ENCODE measurements around the gene PALB2.

Gene PALB2

GRCh38 chr16:23640931-23641765, at the start of gene PALB2, which contains the start of gene DCTN5:
Gene PALB2 (minus strand): TSS chr16:23641310. CDS start chr16:23641157, 153 bp downstream.
Gene DCTN5 (plus strand): TSS chr16:23641466. CDS start chr16:23641543, 77 bp downstream.
- peak; percentile 89 to 99 (median 94) for DNase-seq
- intact Hi-C loops (cut with DNase I), result loop anchor here (1.0 to 2.0 kb wide), 2 partner anchors 44 to 84 kb away; partner anchors contain the start of genes EARS2, NDUFAB1 and UBFD1

- DNase-seq, result no peak
- intact Hi-C loops (cut with DNase I), result no loop called here
These were observed 48.5 kb upstream of the PALB2 start for GRCh38 chr16:23689442-23690187.

GRCh38 chr16:23687034-23687808, 46.1 kb upstream of the PALB2 start:
- intact Hi-C loops (cut with DNase I), result no loop called here

GRCh38 chr16:23683487-23683886, 42.4 kb upstream of the PALB2 start:
- no peak for DNase-seq
- intact Hi-C loops (cut with DNase I), result no loop called here

More at GRCh38 chr16:23687034-23687808, 46.1 kb upstream of the PALB2 start:
- no peak for DNase-seq

- no peak for DNase-seq
- intact Hi-C loops (cut with DNase I), result no loop called here
These were observed 41.1 kb upstream of the PALB2 start for GRCh38 chr16:23682181-23682580.

DNA sequence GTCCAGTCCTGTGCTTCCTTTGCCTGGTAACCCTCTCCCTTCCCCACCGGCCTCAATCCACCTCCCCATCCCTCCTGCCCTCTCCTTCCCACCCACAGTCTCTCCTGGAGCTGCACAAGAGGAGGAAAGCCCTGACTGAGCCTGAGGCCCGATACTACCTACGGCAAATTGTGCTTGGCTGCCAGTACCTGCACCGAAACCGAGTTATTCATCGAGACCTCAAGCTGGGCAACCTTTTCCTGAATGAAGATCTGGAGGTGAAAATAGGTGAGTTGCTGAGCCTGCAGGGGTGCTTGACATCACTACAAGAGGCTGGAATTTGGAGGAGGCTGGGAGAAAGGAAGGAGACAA, 38.9 kb upstream of the PALB2 start:
- intact Hi-C loops (cut with DNase I), result no loop called here
- DNase-seq, result peak in 1 of 10 donors; percentile 69

DNA sequence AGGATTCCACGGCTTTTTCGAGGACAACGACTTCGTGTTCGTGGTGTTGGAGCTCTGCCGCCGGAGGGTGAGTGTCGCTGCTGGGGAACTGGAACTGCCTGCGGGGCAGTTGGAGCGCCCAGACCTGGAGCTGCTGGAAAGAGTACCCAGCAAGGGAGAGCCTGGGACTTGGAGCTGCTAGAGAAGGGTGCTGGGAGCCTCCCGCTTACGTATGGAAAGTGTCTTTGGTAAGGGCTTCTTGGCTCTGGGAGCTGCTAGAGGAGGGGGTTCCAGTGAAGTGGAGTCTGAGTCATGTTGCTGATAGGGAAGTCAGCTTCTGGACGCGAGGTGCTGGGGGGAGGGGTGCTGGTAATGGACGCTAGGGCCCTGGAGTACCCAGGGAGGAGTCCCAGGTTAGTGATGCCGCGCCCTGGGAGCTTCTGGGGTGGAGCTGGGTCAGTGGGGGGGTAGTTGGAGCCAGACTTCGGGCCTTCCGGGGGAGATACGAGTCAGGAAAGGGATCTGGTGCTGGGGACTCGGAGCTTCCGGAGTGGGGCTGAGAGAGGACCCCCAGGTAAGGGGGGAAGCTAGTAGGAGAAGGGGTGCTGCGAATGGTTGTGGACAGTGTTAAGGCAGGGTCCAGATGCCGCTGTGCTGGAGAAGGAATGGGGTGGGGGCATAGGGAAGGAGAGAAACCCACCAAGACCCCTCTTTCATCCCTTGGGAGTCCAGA, 38.3 kb upstream of the PALB2 start:
- DNase-seq, result peak in 1 of 10 donors; percentile 60
- intact Hi-C loops (cut with DNase I), result no loop called here

DNA sequence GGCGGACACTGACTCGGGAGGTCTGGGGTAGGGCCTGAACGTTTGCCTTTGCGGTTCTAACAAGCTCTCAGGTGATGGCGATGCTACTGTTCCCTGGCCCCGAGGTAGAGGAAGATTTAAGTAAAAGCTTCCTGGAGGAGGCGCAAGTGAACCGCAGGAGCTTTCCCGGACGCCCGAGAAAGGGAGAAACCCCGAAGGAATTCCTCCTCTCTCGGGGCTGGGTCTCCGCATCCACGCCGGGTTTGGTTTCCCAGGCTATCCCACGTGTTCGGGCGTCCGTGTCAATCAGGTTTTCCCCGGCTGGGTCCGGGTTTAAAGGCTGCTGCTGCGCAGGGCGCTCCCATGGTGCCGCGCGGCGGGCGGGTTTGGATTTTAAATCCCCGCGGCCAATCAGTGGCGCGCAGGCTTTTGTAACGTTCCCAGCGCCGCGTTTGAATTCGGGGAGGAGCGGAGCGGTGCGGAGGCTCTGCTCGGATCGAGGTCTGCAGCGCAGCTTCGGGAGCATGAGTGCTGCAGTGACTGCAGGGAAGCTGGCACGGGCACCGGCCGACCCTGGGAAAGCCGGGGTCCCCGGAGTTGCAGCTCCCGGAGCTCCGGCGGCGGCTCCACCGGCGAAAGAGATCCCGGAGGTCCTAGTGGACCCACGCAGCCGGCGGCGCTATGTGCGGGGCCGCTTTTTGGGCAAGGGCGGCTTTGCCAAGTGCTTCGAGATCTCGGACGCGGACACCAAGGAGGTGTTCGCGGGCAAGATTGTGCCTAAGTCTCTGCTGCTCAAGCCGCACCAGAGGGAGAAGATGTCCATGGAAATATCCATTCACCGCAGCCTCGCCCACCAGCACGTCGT, 37.5 kb upstream of the PALB2 start, which contains the start of gene PLK1:
PLK1 (plus strand) TSS at position 460 of the 844 bp plus-strand sequence; CDS start at position 504, 44 bp downstream.
- intact Hi-C loops (cut with DNase I), result no loop called here

DNA sequence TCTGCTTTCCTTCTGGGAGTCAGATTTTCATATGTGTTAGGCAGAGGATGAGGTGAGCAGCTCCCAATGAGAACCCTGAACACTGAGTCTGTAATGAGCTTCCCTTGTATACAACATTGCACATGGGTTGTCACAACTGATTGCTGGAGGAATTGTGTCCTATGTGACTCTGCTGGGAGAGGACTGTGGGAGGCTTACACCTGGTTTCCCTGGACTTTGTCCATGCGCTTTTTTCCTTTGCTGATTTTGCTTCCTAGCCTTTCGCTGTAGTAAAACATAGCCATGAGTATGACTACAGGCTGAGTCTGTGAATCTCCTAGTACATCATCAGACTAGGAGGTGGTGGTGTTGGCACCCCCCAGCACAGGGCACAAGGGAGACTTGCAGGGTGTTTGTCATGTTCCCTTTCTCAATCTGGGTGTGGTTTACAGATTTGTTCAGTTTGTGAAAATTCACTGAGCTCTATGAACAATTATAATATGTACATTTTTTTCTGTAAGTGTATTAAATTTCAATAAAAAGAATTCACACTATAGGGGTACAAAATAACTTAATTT, 35.9 kb upstream of the PALB2 start:
- intact Hi-C loops (cut with DNase I), result no loop called here
- DNase-seq, result no peak

More for the DNA sequence above, 37.5 kb upstream of the PALB2 start, which contains the start of gene PLK1:
- DNase-seq, result peak; percentile 59 to 97 (median 79)

GRCh38 chr16:23673971-23674614, 33.0 kb upstream of the PALB2 start:
- DNase-seq, result no peak
- intact Hi-C loops (cut with DNase I), result no loop called here

DNA sequence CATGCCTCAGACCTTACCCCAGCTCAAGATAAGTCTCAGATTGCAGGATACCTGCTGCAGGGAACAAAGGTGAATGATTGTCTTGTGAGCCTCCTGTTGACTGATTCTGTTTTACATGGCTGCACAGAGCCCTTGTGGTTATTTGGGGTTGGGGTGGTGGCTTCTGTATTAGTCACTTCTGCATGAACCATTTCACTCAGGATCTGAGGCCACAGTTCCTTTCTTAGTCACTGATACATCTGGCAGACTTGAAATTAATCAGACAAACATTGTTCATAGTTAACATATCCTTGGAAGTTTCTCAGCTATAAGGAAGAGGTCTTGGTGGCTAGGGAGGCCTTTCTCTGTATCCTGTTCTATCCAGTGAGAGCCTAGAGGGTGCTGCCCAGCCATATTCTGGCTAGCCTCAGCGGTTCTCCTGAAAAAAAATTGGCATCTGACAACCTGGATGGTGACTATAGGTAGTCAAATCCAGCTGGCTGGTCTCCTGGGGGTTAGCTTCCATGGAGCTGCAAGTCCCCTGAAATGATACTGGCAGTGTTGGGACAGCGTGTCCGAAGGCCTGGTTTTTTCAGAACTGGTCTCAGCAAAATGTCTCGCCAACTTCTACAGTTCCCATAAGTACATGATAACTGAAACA, 29.1 kb upstream of the PALB2 start:
- intact Hi-C loops (cut with DNase I), result no loop called here
- DNase-seq, result no peak

GRCh38 chr16:23668873-23669272, 27.8 kb upstream of the PALB2 start:
- DNase-seq, result no peak
- intact Hi-C loops (cut with DNase I), result no loop called here

DNA sequence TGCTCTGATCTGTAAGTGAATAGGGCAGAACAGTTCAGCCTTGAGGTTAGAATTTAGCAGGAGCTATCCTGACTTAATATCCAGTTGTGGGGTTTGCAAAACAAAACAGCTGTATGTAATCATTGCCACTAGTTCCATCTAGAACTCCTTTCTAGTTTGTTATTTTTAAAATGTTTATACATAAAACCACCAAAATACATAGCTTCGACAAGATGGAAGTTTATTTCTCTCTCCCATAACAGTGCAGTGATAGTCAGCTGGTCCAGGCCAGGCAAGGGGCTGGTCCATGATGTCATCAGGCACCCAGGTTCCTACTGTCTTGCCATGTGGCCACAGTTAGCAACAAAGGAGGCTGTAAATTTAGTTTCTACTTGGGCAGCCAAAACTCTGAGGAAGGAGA, 27.1 kb upstream of the PALB2 start:
- intact Hi-C loops (cut with DNase I), result no loop called here
- DNase-seq, result no peak

DNA sequence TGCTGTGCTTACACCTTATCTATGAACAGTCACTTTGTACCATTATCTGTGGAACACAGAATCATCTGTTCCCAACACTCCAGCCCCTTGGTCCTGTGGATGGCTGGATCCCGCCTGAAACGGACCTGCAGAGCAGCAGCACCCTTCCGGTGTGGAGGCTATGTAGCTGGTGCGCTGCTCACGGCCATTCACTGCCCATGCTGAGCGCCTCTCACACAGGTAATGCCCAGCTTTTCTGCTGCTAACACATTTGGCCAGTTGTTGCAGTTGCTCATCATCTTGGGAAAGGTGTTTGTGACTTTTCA, 26.2 kb upstream of the PALB2 start:
- no peak for DNase-seq
- intact Hi-C loops (cut with DNase I), result no loop called here

- no peak for DNase-seq
- intact Hi-C loops (cut with DNase I), result no loop called here
These were observed 25.7 kb upstream of the PALB2 start for GRCh38 chr16:23666571-23667354.

GRCh38 chr16:23663918-23664317, 22.8 kb upstream of the PALB2 start:
- no peak for DNase-seq
- intact Hi-C loops (cut with DNase I), result no loop called here

- intact Hi-C loops (cut with DNase I), result no loop called here
- no peak for DNase-seq
These were observed 10.9 kb upstream of the PALB2 start for GRCh38 chr16:23651943-23652468.
